OCI-M1 (cell line): Measurements from ENCODE around the gene RAP1B.
"Not testable (repeated sequence)": the region's sequence is repeated elsewhere in the genome, so short reads cannot be mapped to it uniquely, and the experiment has no call there.

Source experiments
- DNase-seq: peaks from one replicate; lab custom pipeline; 2025; lab: John Stamatoyannopoulos, UW

Gene RAP1B

DNA sequence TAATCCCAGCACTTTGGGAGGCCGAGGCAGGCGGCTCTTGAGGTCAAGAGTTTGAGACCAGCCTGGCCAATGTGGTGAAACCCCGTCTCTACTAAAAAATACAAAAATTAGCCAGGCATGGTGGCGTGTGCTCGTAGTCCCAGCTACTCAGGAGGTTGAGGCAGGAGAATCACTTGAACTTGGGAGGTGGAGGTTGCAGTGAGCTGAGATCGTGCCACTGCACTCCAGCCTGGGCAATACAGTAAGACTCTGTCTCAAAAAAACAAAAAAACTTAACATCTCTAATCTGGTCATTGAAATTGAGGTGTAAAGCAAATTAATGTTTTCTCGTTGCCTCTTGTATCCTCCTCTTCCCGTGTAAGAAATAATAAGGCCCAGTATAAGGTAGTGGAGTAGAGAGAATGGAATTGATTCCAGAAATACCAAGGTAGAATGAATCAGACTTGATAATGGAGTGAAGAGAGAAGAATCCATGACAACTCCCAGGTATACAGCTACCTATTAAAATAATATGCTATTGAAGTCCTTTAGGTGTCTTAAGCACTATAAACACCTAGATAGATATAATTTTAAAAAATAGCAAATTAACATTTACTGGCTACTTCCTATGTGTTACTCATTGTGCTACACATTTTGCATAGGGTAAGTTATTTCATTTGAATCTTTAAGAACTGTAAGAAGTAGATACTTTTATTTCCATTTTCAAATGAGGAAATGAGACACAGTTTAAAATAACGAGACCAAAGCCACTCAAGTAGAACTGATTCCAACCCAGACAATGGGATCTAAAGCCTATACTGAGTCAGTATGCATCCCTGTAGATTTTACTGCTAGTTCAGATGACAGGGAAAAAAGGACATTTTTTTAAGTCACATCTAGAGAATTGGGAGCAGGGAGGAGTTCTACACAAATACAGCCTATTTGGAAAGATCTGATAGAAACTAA lies 23.2 kb downstream of the RAP1B start:
- no peak for DNase-seq

DNA sequence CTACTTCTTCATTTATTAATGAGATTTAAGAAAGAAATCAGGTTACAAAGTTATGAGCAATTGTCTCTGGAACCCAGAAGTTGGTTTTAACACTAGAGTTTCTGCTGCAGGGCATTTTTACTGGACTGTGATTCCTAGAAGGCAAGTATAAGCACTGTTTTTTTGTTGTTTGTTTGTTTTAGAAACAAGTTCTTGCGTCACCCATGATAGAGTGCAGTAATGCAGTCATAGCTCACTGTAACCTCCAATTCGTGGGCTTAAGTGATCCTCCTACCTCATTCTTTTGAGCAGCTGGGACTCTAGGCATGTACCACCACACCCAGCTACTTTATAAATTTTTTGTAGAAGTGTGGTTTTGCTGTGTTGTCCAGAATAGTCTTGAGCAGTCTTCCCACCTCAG lies 25.6 kb downstream of the RAP1B start:
- no peak for DNase-seq

DNA sequence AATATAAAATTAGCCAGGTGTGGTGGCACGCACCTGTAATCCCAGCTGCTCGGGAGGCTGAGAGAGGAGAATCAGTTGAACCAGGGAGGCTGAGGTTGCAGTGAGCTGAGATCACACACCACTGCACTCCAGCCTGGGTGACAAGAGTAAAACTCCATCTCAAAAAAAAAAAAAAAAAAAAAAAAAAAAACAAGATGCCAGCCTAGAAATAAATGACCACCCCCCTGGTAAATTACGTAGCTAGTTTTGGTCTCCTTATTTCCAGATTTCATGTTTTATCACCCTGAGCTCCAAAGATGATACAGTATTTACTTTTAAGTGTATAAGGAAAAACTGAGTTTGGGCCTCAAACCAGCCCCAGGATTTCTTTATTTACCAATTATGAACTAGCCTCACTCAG lies 26.7 kb downstream of the RAP1B start:
- not testable (repeated sequence) for DNase-seq

DNA sequence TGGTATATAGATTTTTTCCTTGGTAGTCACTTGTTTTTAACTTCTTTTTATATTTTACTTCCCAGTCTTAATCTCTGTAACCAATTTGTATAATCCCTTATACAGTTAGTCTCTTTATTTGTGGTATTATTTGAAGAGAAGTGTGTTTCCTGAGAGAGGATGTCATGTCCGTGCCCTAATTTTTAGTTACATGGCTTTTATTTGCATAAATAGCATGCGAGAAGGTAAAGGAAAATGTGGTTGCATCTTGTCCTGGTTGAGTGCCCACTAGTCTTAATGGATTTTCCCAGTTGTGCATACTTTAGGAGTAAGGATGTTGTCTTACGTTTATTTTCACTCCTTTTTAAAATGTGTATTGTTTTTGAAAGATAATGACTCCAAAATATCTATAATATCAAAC lies 27.5 kb downstream of the RAP1B start:
- no peak for DNase-seq

DNA sequence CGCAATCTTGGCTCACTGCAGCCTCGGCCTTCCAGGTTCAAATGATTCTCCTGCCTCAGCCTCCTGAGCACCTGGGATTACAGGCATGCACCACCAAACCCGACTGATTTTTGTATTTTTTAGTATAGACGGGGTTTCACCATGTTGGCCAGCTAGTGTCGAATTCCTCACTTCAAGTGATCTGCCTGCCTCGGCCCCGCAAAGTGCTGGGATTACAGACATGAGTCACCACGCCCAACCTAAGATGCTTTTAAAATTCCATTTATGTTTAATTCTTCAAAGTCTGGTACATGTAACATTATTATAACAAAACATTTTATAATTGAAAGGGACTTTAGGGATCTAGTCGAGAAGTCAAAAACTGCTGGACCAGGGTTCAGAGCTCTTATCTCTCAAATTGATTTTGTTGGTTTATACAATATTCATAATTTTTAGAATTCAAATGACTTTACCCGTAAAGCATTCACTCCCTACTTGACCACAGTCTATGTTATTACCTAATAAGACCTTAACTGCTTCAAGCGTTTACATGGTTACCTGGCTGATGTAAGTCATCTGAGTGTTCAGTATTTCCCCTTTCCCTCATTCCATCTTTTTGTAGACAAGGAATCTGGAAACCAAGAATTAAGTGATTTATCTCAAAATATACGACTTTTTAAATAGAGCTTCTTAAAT lies 28.2 kb downstream of the RAP1B start:
- DNase-seq, result no peak

DNA sequence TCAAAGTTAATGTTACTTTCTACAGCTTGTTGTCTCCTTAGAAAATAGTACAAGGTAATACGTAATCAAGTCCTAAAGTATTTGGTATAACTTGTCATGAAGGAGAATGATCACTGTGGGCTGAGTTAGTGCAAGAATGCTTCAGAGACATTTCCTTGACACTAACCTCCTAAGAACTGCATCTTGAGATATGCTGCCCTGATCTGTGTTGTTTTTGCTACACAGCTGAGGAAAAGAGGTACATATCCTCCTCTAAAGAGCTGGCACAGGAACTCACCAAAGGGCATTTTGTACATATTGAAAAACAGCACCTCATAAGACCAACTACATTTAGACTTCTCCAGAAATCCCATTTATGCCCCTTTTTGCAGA lies 28.7 kb downstream of the RAP1B start:
- DNase-seq, result no peak

DNA sequence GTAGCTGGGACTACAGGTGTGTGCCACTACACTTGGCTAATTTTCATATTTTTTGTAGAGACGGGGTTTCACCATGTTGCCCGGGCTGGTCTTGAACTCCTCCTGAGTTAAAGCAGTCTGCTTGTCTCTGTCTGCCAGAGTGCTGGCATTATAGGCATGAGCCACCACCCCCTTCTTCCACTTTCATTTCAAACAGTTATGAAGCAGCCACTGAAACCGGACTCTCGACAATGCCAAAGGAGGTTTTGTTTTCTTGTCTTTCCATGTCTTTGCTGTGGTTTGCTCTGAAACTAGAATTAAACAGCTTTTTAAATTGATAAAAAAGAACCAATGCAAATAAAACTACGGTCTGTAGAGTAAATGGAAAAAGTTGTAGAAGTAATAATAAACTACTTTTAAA lies 30.4 kb downstream of the RAP1B start:
- no peak for DNase-seq

DNA sequence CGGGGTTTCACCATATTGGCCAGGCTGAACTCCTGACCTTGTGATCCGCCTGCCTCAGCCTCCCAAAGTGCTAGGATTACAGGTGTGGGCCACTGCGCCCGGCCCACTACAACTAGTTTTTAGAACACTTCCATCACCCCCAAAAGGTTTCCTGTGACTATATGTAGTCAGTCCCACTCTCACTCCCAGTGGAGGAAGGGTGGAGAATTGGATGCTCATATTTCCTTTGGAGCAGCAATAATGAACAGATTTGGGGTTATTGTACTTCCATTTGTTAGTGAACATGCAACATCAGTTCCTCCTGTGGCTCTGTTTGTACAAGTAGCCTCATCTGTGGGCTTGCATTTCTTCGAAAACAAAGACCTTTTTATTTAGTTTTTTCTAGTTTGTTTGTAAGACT lies 35.8 kb downstream of the RAP1B start:
- no peak for DNase-seq

DNA sequence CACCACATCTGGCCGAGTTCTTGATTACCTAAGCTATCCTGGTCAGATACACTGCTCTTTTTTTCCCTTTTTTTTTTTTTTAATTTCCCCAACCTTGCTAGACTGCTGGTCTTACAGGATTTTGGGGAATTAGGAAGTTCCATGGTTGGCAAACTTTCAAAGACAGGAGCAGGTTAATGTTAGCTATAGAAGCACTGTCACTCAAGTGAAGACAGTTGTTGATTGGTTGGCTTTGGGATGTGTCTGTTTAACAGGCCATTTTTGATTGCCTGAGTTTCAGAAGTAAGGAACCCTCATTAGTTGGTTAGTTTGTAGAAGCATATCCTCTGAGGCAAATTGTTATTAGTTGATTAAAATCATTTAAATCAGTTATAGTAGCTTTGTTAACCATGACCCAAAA lies 36.8 kb downstream of the RAP1B start:
- no peak for DNase-seq

DNA sequence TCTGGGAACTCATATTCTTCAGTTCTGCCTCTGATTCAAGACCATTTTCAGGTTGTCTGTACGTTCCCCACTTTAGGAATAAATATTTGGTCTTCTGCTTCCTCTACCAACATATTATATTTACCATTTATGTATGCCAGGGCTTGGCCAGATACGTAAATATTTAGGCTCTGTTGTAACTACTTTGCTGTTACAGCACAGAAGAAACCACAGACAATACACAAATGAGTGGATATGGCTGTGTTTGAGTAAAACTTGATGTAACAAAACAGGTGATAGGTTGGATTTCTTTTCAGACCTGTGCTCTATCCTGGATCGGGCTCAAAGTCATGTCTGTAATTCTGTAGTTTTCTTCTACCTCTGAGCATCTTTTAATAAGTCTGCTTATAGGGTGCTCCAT lies 37.5 kb downstream of the RAP1B start:
- DNase-seq, result no peak

DNA sequence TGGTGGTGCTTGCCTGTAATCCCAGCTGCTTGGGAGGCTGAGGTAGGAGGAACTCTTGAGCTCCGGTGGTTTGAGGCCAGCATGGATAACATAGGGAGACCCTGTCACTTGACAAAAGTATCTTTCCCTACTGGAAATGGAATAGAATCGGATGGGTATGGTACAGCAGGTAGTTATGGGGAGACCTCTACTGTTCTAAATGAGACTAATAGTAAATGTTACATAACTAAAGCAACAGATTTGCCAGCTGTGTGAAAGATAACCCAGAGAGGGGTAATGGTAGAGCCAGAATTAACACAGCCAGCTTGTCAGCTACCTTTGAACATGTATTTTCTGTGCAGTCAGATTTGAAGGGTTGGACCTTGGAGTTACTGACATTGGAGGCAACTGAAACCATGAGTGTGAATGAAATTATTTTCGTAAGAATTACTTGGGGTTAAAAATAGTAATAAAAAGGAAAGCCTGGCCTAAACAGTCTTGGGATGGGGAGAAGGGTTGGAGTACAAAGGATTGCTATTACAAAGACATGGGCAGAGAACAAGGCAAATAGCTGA lies 54.4 kb downstream of the RAP1B start:
- peak; percentile 40 for DNase-seq

DNA sequence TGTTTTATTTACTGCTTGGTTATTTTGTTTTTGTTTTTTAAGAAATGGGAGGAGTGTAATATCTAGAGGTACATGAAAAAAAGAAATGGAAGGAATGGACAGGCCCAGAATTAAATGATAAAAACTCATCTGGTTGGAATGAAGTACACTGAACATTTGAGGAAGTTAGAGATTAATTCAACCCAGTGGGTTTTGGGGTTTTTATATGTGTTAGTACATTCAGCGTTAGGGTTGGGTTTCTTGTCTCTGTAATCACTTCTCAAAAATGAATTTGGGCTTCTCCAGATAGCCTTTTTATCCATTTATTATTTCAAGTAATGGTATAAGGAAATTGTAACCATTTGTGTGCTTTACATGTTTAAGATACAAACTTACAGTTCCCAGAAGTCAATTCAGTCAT lies 56.6 kb downstream of the RAP1B start:
- DNase-seq, result peak; percentile 67

DNA sequence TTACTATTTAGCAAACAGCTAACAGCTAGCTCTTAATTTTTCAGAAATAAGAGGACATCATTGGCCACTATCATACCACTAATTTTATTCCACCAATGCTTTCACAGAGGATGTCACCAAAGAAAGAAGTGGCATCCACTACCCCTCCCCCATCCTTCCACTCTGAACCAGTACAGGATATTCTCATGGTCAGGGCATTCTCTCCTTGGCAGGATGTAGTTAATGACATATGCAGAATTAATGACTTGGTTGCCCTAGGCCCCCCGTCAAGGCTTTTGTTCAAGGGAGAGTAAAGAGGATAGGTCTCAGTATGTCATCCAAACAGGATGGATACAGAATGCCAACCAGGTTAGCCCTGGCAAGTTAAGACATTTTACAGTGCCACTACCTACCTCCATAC lies 57.2 kb downstream of the RAP1B start:
- no peak for DNase-seq

DNA sequence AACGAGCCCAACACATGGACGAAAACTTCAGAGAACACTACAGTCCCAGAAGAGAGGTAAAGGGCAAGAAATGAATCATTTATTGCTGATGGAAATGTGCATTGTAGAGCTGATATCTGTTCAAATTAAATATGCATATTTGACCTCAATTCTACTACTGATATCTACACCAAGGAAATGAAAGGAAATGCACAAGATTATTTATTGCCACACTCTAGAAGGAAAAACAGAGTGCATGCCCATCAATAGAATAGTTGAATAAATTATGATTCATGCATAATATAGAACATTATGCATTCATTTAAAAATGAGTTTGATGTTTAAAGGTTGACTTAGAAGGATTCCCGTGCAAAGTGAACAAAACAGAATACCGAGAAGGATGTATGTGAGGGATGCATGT lies 60.5 kb downstream of the RAP1B start:
- DNase-seq, result no peak

DNA sequence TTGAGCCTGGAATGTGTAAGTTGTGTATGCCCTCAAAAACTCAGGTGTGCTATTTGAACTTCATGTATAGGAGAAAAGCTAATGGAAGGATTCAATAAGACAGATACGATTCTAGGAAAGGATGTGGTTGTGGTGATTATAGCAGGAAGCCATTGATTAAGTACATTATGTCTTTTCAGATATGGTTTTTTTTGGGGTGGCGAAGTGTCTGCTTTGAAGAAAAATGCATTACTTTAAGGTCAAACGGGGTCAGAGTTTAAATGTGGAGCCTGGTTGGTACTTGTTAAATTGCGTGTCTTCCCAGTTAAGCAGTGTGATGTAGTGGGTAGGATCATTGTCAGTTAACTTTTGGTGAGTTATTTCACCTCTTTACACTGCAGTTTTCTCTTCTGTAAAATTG lies 63.1 kb downstream of the RAP1B start:
- peak; percentile 21 for DNase-seq

DNA sequence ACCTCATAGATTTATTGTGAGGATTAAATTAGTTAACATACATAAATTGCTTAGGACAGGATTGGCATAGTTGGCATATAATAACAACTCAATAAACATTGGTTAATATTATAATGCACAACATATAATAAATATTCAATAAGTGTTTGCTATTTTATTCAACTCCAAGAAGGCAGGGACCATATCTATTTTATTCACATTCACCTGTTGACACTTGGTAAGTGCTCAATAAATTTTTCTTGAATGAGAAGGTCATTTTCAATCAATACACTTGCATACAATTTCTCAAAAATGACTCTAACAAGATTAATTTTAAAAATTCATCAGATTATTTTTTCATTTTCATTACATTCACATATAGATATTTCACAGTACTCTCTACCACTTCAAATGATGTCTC lies 63.7 kb downstream of the RAP1B start:
- DNase-seq, result no peak

DNA sequence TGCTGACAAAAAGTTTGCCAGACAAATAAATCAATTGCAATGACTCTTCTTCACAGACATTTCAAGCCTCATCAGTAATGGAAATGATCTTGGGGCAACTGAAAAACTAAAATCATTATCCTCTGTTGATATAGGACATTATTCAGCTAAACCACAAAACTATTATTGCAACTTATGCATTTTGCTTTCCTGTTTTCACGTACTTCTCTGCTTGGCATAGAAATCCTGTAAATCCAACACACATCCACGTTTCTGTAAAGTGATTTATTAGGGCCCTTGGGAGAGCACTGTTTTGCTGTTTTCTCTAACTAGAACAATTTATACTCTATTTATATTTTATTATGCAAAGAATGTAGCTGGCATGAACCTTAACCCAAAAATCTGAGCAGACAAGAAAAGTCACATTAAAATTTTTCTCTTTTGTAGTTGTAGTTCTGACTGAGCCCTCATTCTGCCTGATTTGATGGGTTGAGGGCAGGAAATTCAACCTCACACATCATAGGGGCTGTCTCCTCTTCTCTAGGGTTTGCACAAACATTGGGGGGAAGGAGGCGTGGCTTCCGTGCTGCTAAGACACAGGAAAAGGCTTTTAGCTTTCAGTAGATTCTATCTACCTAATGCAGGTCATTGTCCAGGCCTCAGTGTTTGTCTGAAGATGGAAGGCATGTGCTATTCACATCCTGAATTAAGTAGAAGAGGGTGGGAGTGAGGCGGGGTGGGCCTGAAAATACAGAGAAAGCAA lies 64.6 kb downstream of the RAP1B start:
- no peak for DNase-seq

DNA sequence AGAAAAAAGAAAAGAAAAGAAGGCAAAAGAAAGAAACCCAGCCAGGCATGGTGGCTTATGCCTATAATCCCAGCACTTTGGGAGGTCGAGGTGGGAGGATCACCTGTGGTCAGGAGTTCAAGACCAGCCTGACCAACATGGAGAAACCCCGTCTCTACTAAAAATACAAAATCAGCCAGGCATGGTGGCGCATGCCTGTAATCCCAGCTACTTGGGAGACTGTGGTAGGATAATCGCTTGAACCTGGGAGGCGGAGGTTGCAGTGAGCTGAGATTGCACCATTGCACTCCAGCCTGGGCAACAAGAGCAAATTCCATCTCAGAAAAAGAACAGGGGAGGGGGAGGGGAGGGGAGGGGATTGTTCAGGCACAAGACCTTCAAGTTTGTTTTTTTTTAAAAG lies 66.2 kb downstream of the RAP1B start:
- not testable (repeated sequence) for DNase-seq

DNA sequence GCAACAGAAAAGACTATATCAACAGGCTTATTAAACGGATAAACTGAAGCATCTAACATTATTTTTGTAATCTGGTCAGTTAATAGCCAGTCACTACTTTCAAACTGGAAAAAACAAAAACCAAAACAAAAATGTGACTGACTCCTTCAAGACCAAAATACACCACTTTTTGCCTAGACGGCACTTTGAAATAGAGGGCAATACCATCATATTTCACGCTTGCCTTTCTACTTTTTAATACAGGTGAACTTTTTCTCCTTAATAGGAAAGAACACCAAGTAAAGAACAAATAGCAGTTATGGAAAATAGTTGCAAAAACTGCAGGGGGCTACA lies 75.5 kb downstream of the RAP1B start:
- DNase-seq, result no peak

DNA sequence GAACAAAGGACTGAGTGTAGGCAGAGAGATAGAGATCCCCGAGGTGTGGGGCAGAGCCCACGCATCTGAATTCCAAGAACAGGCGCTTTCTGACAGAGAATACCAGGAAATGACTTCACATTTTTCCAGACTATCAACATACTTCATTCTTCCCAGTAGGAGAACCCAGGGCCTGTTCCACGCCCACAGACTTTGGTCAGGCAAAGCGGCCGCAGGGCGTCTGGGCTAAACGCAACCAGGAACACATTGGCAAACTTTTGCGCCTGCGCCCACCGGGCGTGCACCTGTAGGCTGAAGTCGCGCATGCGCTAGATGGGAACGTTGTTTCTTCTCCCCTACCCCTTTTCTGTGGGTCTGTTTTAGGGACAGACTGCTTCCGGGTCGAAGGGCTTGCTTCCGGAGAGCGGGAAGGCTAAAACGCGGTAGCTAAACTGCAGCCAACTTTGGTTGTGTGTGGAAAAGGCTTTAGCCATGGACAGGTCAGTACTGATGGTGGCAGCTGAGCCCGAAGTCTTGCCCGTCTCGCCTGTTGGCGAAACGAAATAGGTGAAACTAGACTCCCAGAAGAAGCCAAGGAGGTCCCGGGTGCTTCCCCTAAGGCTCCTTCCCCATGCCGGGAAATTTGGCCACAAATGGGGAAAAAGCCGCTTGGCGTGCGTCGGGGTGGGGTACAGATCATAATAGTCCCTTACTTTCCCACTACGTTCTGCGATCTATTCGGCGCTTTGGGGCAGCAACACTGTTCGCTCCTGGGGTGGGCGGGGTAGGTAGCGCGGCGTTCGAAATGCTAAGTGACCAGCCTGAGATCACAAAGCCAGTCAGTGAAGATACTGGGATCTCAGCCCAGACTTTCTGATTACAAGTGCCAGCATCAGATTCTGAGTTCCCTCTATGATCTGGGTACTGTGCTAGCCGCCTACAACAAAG lies 76.2 kb downstream of the RAP1B start, which contains the start of gene NUP107:
NUP107 (plus strand) TSS at position 384 of the 927 bp plus-strand sequence; CDS start at position 472, 88 bp downstream.
- DNase-seq, result peak; percentile 99

DNA sequence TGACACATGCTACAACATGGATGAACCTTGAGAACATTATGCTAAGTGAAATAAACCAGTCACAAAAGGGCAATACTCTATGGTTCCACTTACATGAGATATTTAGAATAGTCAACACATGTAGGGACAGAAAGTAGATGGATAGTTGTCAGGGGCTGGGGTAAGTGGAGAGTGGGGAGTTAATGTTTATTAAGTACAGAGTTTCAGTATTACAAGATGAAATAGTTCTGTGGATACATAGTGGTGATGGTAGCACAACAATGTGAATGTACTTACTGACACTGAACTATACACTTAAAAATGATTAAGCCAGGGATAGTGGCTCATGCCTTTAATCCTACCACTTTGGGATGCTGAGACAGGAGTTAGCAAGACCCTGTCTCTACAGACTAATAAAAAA lies 84.8 kb downstream of the RAP1B start:
- DNase-seq, result no peak
